SJCRH30 (cell line): ENCODE results near the gene MATCAP1. TPM values are rescaled to one million over a fixed set of nuclear protein-coding genes. Genes with fewer than 3 reads are reported as not detected.

ENCODE experiments used
- DNase-seq, 2 experiments: peaks; one replicate each; pipeline ENCODE4 v3.0.0-alpha.2; 2015 to 2020
- H3K27ac ChIP-seq: fragments of 250-450 bp; sonication (Bioruptor Pico); 2 replicates; pipeline ENCODE4 v1.5.1; 2020; ENCODE audit warnings: mild to moderate bottlenecking, moderate library complexity
- H3K27me3 ChIP-seq: fragments of 250-450 bp; sonication (Bioruptor Pico); 2 replicates; pipeline ENCODE4 v1.5.1; 2020; ENCODE audit warnings: mild to moderate bottlenecking, moderate library complexity
- H3K36me3 ChIP-seq: fragments of 250-450 bp; sonication (Bioruptor Pico); 2 replicates; pipeline ENCODE4 v1.5.1; 2020; ENCODE audit warnings: mild to moderate bottlenecking, moderate library complexity
- H3K4me1 ChIP-seq: fragments of 250-450 bp; sonication (Bioruptor Pico); 2 replicates; pipeline ENCODE4 v1.5.1; 2020; ENCODE audit warnings: mild to moderate bottlenecking, moderate library complexity
- H3K4me3 ChIP-seq: fragments of 250-450 bp; sonication (Bioruptor Pico); 2 replicates; pipeline ENCODE4 v1.5.1; 2020; ENCODE audit warnings: mild to moderate bottlenecking, moderate library complexity
- H3K9me3 ChIP-seq: fragments of 250-450 bp; sonication (Bioruptor Pico); replicated peaks from 2 replicates; pipeline ENCODE4 v1.5.1; 2020; ENCODE audit warnings: mild to moderate bottlenecking, moderate library complexity
- total RNA-seq: library from RNA; depleted of rRNA; stranded (reverse); fragments of >200 nt; shearing (Covaris generic); gene quantifications from 2 replicates; pipeline ENCODE4 v1.2.3, GENCODE V29; 2014

MATCAP1 gene
- total RNA-seq, 1 experiment from 2014 or later: 23.8 TPM

DNA sequence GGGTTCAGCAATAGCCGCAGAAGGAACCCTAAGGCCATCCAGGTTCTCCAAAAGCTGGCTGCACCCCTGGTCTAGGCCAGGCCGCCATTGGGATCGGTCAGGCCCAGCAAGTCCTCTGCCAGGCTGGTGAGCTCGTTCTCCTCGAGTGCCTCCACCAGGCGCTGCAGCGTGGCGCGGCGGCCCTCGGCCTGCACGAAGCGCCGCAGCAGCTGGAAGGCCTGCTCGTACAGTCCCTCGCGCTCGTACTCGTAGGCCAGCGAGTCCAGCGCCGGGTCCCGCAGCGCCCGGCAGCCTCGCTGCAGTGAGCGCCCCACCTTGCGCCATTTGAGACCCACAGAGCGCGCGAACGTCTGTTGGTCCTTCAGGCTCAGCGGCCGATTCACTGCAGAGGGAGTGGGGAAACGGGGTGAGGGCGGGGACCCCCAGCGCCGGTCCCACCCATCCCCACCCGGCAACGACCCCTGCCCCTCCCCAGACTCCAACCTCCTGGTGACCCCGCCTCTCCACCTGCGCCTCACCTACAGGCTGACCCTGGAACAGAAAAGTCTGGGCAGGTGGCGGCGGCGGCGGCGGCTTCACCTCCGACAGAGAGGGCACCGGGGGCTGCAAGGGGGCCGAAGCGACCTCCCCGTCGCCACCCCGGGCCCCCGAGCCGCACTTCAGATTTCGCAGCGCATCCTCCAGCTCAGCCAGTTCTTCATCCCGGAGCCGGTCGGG lies 29.0 kb downstream of the MATCAP1 start:
- no peak overlapping the region for H3K27ac ChIP-seq
- H3K4me3 ChIP-seq: no peak overlapping the region
- peaks cover 4% of the 10 kb centered on the region; the same call in 1 of the 2 replicates for H3K27me3 ChIP-seq
- no peak for DNase-seq
- H3K9me3 ChIP-seq: no peaks in the 10 kb centered on the region
- peaks cover 10% of the 10 kb centered on the region; the same call in 1 of the 2 replicates for H3K4me1 ChIP-seq
- H3K36me3 ChIP-seq: no peaks in the 10 kb centered on the region; the same call in 1 of the 2 replicates

DNA sequence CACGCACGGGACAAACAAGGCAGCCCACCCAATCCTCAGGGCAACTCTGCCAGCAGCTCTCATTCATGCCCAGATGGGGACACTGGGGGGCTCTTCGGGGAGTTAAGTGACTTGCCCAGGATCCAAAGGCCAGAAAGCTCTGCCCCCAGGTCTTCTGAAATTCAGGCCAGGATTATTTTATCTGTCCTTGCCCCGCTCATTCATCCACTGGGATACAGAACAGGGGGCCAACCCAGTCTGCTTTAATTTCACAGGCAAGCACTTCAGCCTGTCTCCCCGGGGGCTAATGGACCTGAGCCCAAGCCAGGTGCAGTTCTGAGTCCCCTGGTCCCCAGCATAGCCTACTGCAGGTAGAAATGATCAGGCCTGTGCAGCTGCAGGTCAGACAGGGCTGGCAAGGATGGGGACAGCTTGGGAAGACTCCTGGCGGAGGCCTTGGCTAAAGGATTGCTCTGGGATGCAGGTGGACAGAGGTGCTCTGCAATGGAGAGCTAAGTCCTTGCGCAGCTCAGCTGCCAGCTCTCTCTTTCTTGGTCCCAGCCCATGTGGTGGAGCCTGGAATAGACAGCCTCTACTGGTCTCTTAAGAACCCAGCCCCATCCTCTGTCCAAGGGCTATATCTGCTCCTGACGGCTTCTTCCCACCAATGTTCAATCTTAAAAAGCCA lies 32.2 kb downstream of the MATCAP1 start:
- no peaks in the 10 kb centered on the region for H3K9me3 ChIP-seq
- peak overlapping the region; percentile 67 for H3K4me3 ChIP-seq
- H3K27me3 ChIP-seq: peaks cover 4% of the 10 kb centered on the region; the same call in 1 of the 2 replicates
- peaks cover 11% of the 10 kb centered on the region; the same call in 1 of the 2 replicates for H3K36me3 ChIP-seq
- peak in 1 of 2 experiments; percentile 29 for DNase-seq
- peak overlapping the region; percentile 71; the same call in 1 of the 2 replicates for H3K27ac ChIP-seq
- H3K4me1 ChIP-seq: peaks cover 6% of the 10 kb centered on the region; the same call in 1 of the 2 replicates

DNA sequence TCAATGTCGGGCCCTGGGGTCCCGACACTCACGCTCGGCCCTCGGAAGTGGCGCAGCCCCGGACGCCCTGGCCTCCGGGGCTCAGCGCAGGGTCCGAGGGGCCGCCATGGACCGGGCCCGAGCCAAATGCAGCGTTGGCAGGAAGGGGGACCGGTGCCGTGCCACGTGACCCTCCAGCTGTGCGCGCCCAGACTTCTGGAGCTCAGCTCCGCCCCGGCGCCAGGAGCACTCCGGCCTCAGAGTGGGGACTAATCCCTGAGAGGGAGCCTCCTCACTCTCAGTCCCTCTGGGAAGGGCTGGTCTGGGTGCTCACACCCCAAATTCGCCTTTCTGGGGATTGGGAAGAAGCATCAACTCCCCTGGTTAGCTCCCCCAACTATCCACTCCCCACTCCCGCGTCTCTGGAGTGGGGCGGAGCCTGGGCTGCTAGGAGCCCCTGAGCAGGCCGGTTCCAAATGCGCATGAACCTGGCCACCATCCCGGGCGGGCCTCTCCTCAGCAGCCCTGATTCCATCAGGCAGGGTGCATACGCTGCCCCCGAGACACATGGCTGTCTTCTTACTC lies 32.8 kb downstream of the MATCAP1 start, which contains the start of gene B3GNT9:
TSS of gene B3GNT9 (minus strand) at position 166 of the 564 bp plus-strand sequence. CDS start 513 bp downstream, outside the sequence.
- H3K27me3 ChIP-seq: peaks cover 4% of the 10 kb centered on the region; the same call in 1 of the 2 replicates
- H3K9me3 ChIP-seq: no peaks in the 10 kb centered on the region
- peaks cover 6% of the 10 kb centered on the region; the same call in 1 of the 2 replicates for H3K4me1 ChIP-seq
- peaks cover 15% of the 10 kb centered on the region; the same call in 1 of the 2 replicates for H3K36me3 ChIP-seq
- DNase-seq: peak; percentile 89 to 91
- peak within 1 kb of the TSS; percentile 67 for H3K4me3 ChIP-seq
- peak within 1 kb of the TSS; percentile 71 for H3K27ac ChIP-seq

DNA sequence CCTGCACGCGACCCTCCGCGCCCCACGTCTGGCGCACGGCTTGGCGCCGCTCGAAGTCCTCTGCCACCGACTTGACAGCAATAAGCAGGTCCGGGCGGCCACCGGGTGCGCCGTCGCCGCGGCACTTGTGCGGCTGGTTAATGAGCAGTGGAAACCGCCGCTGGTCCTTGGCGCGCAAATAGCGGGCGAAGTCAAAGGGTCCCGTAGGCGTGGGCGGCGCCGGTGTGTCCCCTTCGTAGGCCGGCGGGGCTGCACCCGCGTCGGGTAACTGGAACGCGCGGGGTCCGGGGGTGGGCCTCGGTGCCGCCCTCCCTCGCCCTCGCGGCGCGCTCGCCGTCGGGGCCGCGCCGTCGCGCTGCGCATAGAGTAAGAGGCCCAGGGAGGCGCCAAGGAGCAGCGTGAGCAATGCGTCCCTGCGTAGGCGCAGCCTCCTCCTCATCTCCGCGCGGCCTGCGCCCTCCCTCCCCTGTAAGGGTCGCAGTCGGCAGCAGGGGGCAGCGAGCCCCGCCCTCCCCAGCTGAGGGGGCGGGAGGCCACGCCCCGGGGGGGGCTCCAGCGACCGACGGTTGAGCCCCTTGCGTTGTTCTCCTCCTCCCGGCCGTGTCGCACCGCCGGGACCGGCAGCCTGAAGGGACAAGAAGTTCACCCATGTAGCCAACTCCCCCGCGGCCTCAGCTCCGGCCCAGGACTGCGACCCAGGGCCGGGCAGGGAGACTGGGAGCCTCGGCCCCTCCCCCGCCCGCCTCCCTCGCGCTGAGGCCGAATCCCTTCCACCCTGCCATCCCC lies 33.5 kb downstream of the MATCAP1 start:
- no peaks in the 10 kb centered on the region for H3K9me3 ChIP-seq

DNA sequence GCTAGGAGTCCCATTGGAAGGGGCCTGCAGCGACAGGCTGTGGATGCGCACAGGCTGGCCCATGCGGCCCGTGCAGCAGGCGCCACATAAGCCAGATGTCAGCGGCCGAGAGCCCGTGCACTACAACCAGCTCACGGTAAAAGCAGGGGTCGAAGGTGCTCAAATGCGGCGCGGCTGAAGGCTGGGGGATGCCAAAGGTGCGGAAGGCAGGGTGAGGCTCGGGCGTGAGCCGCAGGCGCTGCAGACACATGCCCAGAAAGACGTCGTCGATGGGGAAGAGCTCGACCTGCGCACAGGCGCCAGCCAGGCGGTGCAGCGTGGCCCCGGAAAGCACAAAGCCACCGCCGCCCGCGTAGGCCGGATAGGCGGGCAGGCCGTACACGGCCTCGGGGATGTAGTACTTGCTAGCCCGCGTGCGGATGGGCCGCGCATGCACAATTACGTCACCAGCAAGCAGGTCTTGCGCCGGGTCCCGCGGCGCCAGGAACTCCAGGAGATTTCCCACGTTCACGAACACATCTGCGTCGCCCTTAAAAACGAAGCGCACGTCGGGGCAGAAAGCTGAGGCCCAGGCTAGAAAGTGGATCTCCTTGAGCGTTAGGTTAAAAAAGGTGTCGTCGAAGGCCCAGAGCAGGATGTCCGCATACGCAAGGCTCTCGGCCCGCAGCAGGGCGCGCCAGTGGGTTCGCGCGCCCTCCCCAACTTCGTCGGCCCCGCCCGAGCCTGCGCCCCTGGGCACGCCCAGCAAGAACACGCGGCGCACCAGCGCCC lies 34.3 kb downstream of the MATCAP1 start:
- Histone ChIP-seq H3K27ac (no peak overlapping the region), H3K27me3 (no peaks in the 10 kb centered on the region), H3K36me3 (peaks cover 25% of the 10 kb centered on the region; the same call in 1 of the 2 replicates), H3K4me1 (peaks cover 6% of the 10 kb centered on the region; the same call in 1 of the 2 replicates), H3K4me3 (no peak overlapping the region), H3K9me3 (no peaks in the 10 kb centered on the region)
- DNase-seq: no peak

More for the DNA sequence above, 33.5 kb downstream of the MATCAP1 start:
- H3K27ac ChIP-seq: peak overlapping the region; percentile 71
- peaks cover 22% of the 10 kb centered on the region; the same call in 1 of the 2 replicates for H3K36me3 ChIP-seq
- H3K27me3 ChIP-seq: no peaks in the 10 kb centered on the region
- peaks cover 6% of the 10 kb centered on the region; the same call in 1 of the 2 replicates for H3K4me1 ChIP-seq
- DNase-seq: peak in 1 of 2 experiments; percentile 61
- H3K4me3 ChIP-seq: peak overlapping the region; percentile 67

DNA sequence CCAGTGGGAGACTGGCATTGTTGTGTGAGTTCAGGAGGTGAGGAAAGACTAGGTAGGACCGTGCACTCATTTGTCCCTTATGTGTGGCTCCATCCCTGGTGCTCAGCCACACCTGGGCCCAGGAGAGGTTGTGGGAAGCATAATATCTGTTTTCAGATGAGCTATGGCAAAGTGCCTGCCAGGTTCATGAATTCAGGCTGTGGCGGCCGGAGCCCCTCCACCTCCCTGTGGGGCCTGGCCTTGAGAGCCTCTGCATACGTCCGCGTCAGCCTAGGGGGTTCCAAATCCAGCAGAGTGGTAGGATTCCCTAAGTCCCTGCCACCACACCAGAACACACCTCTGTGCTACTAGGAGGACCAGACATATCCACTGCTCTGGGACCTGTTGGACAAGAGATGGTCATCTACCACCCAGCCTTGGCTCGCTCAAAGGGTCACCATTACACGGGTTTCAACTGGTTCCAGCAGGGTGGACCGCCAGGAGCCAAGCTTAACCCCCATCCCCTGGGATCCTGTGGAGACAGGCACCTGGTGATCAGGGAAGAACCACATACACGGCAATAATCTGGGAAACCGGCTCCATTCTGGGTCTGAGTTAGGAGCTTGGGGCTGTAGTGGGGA lies 35.0 kb downstream of the MATCAP1 start:
- Histone ChIP-seq H3K27ac (no peak overlapping the region), H3K27me3 (no peaks in the 10 kb centered on the region), H3K36me3 (peaks cover 30% of the 10 kb centered on the region), H3K9me3 (no peaks in the 10 kb centered on the region), H3K4me1 (peaks cover 6% of the 10 kb centered on the region; the same call in 1 of the 2 replicates), H3K4me3 (no peak overlapping the region)
- DNase-seq: no peak

DNA sequence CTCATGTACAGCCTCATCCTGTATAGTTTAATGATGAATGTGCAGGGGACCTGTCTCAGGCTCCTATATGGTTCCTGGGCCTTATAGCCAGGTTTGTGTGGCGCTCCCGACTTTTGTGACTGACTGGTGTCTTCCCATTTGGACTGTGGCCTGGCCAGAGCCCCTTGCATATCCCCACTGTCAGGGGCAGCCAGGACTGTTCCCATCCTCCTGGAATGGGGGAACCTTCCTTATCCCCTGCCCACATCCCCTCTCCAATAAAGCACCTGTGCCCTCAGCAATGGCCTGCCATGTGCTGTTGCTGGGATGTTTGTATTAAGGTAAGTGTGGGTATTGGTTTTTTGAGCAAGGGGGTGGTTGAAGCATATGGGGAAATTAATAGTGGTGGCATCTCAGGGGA lies 35.5 kb downstream of the MATCAP1 start:
- Histone ChIP-seq H3K9me3 (no peaks in the 10 kb centered on the region), H3K27ac (no peak overlapping the region), H3K4me3 (no peak overlapping the region), H3K4me1 (peaks cover 6% of the 10 kb centered on the region; the same call in 1 of the 2 replicates), H3K27me3 (no peaks in the 10 kb centered on the region), H3K36me3 (peaks cover 34% of the 10 kb centered on the region)
- DNase-seq: no peak

DNA sequence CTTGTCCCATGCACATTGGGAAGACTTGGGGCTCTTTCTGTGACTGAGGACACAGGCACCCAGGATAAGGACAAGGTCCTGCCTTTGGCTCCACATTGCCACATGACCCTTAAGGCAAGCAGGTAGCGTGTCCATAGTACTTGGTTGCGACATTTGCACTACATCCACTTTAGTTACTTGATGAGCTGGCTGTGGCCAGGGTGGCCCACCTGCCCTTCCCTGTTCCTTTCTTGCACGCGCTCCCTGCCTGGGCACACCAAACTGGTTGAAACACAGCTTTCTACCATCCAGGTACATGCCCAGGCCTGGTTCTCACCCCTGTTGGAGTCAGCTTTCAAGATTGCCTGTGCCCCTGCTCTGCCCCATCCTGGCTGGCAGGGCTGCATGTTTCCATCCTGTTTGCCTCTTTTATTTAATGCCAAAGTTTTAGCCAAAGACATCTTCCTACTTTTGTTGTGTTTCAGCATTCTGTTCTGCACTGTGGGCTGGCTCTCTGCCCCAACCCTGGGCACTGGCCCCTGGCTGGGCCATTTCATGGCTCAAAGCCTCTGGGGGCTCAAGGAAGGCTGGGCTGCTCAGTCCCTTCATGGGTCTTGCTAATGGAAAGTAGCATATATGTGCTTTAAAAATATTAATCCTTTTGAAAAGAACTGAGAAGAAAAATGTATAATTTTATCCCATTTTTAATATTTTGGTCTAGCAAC lies 36.2 kb downstream of the MATCAP1 start:
- Histone ChIP-seq H3K36me3 (peaks cover 41% of the 10 kb centered on the region), H3K4me1 (peaks cover 6% of the 10 kb centered on the region; the same call in 1 of the 2 replicates), H3K27me3 (no peaks in the 10 kb centered on the region), H3K27ac (no peak overlapping the region), H3K4me3 (no peak overlapping the region), H3K9me3 (no peaks in the 10 kb centered on the region)
- no peak for DNase-seq

DNA sequence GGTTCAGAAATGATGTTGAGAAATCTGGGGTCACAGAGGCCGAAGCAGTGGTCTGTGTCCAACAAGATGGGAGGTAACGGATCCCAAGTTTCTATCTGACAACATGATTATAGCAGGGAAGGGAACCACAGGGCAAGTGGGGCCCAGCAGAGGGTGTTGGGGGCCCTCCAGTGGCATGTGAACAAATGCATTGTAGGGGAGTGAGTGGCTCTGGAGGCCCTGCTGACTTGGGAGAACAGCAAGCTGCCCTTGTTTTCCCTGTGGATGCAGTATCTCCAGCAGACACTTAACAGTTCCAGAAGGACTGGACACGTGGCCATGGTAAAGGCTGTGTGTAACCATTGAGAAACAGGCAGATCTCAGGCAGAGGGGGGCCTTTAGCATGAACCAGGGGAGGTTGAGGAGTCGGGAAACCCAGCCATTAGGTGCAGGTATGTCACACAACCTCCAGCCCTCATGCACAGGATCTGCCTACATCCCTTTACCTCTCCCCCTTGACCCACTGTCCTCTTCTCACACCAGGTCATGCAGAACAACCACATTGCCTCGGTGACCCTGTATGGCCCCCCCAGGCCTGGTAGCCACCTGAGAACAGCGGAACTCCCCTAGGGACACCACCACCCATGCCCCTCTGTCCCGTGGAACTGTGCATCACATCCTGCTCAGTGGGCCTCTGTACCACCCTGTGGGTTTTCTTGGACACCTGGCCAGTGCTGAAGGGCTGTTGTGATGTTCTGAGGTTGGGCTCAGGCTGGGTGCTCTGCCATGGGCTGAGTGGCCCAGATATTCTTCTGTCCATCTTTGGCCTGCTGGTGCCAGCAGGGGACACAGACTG lies 37.0 kb downstream of the MATCAP1 start:
- no peaks in the 10 kb centered on the region for H3K27me3 ChIP-seq
- H3K27ac ChIP-seq: no peak overlapping the region
- H3K4me1 ChIP-seq: peaks cover 3% of the 10 kb centered on the region; the same call in 1 of the 2 replicates
- H3K36me3 ChIP-seq: peaks cover 44% of the 10 kb centered on the region
- no peak for DNase-seq
- no peak overlapping the region for H3K4me3 ChIP-seq
- H3K9me3 ChIP-seq: no peaks in the 10 kb centered on the region

DNA sequence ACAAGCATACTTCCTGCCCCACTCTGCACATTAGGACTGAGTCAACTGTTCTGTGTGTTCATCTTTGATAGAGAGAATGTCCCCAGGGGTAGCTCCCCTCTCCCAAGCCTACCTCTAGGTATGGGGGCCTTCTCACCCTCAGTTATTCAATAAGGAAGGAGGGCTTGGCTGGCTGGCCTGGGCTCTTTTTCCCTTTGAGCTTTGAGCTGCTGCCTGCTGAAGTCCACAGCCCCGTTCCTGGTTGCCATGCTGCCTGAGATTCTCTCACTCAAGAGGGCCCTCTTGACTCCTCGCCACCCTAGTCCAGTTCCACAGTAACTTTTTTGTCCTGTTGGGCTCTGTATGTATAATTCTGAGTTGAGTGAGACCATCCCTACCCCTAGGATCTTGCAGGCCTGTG lies 38.0 kb downstream of the MATCAP1 start:
- peaks cover 51% of the 10 kb centered on the region for H3K36me3 ChIP-seq
- no peaks in the 10 kb centered on the region for H3K9me3 ChIP-seq
- no peaks in the 10 kb centered on the region for H3K4me1 ChIP-seq
- H3K27ac ChIP-seq: no peak overlapping the region
- no peak overlapping the region for H3K4me3 ChIP-seq
- no peaks in the 10 kb centered on the region for H3K27me3 ChIP-seq
- no peak for DNase-seq

DNA sequence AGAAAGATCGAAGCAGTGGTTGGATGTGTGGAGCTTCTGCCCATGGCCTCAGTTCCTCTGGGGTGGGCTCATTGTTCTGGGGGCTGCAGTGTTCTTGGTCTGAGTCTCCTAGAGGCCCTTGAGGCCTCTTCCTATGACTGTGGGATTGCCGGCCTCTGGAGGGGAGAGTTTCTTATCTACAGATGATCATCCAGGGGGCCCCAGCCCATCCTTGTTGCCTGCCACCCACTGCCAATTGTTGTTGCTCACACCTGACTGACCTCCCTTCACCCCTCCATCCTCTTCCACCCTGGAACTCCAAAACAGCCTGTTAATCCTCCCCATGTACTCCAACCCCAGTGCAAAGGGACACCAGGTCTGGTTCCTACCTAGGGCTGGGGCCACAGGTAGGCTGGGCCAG lies 38.8 kb downstream of the MATCAP1 start:
- Histone ChIP-seq H3K4me1 (no peaks in the 10 kb centered on the region), H3K9me3 (no peaks in the 10 kb centered on the region), H3K27ac (no peak overlapping the region), H3K27me3 (no peaks in the 10 kb centered on the region), H3K4me3 (no peak overlapping the region), H3K36me3 (peaks cover 59% of the 10 kb centered on the region)
- DNase-seq: no peak

DNA sequence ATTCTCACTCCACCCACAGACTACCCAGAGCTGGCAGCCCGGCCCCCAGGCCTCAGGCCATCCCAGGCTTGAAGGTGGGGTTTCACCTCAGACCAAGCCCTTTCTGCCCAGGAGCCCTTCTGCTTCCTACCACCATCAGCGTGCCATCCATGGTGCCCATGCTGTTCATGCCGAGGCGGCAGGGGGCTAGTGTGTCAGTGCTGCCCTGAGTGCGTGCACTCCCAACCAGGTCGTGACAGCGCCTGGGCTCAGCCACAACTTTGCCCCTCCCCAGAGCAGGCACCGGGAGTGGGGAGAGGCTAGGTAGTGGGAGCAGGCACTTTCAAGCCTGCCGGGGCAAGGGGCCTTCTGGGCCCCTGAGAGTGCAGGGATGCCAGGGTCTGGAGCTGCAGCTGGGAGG lies 41.4 kb downstream of the MATCAP1 start:
- no peak overlapping the region for H3K27ac ChIP-seq
- no peaks in the 10 kb centered on the region for H3K4me1 ChIP-seq
- no peak for DNase-seq
- H3K27me3 ChIP-seq: no peaks in the 10 kb centered on the region
- peaks cover 73% of the 10 kb centered on the region for H3K36me3 ChIP-seq
- H3K4me3 ChIP-seq: no peak overlapping the region
- H3K9me3 ChIP-seq: no peaks in the 10 kb centered on the region
